CD4-positive, alpha-beta T cell (primary cell): ENCODE results near the gene HRC. TPM values are rescaled to one million over a fixed set of nuclear protein-coding genes. Genes with fewer than 3 reads are reported as not detected.

Experiments used
- ATAC-seq: fragments of 200-7000 bp; cut with Tn5 transposase; one replicate; pipeline ENCODE4 v1.10.0; 2022; ENCODE audit warnings: mild to moderate bottlenecking; ENCODE audit not compliant: poor library complexity
- CTCF ChIA-PET: fragments of 350-600 bp; sonication (Branson Sonifier 250); formaldehyde crosslinking; loops from one replicate; lab custom pipeline; 2021; ENCODE audit warnings: antibody characterized with exemption, inconsistent platforms; lab: Charles Lee
- POLR2A ChIA-PET: fragments of 350-600 bp; sonication (Branson Sonifier 250); formaldehyde crosslinking; loops from one replicate; lab custom pipeline; 2021; ENCODE audit warnings: antibody characterized with exemption, inconsistent platforms; lab: Charles Lee
- DNase-seq, 14 experiments: peaks; one replicate each; pipeline ENCODE4 v3.0.0-alpha.2; 2013 to 2020; ENCODE audit warnings: mixed read lengths in 2 of 14
- H3K27ac ChIP-seq, 2 donors: one replicate each; pipeline versions ENCODE4 v1.5.1 to v1.7.0; 2013; ENCODE audit warnings: low read length in 2 of 2, low read depth in 1 of 2, mild to moderate bottlenecking in 1 of 2
- H3K27me3 ChIP-seq, 2 experiments: 1 replicate in 1 of 2; 2 replicates in 1 of 2; pipeline versions ENCODE4 v1.6.1 to v1.7.0; 2013; ENCODE audit warnings: low read length in 2 of 2, control low read depth in 1 of 2, mild to moderate bottlenecking in 1 of 2, moderate library complexity in 1 of 2; ENCODE audit not compliant: insufficient read depth in 2 of 2, control insufficient read depth in 1 of 2
- H3K36me3 ChIP-seq: one replicate; pipeline ENCODE4 v1.6.1; 2013; ENCODE audit warnings: low read length, control low read depth; ENCODE audit not compliant: insufficient read depth
- H3K4me1 ChIP-seq: one replicate; pipeline ENCODE4 v1.6.1; 2013; ENCODE audit warnings: low read length, control low read depth; ENCODE audit not compliant: insufficient read depth
- H3K4me3 ChIP-seq: one replicate; pipeline ENCODE4 v1.5.1; 2013; ENCODE audit warnings: mild to moderate bottlenecking, low read length, moderate library complexity
- H3K9me3 ChIP-seq, 2 experiments: 1 replicate in 1 of 2; 2 replicates in 1 of 2; pipeline versions ENCODE4 v1.6.1 to v1.7.0; 2013; ENCODE audit warnings: low read length in 2 of 2, mild to moderate bottlenecking in 2 of 2, control low read depth in 1 of 2, moderate library complexity in 1 of 2; ENCODE audit not compliant: control insufficient read depth in 1 of 2, insufficient read depth in 1 of 2
- H3K27ac Mint-ChIP-seq: one replicate; pipeline ENCODE4 v1.8.0; 2020; ENCODE audit warnings: mixed read lengths
- H3K27me3 Mint-ChIP-seq: one replicate; pipeline ENCODE4 v1.8.0; 2021; ENCODE audit warnings: mixed read lengths
- H3K36me3 Mint-ChIP-seq: one replicate; pipeline ENCODE4 v1.8.0; 2021; ENCODE audit warnings: low read depth, mixed read lengths
- H3K4me1 Mint-ChIP-seq: one replicate; pipeline ENCODE4 v1.8.0; 2021; ENCODE audit warnings: low read depth, mixed read lengths
- H3K4me3 Mint-ChIP-seq: one replicate; pipeline ENCODE4 v1.8.0; 2020; ENCODE audit warnings: mild to moderate bottlenecking, mixed read lengths
- H3K9me3 Mint-ChIP-seq: one replicate; pipeline ENCODE4 v1.8.0; 2020; ENCODE audit warnings: mixed read lengths
- CTCF ChIP-seq: fragments of 200-600 bp; IDR thresholded peaks from one replicate; pipeline ENCODE4 v1.8.0; 2022; ENCODE audit warnings: antibody characterized with exemption, mild to moderate bottlenecking
- intact Hi-C, 2 experiments: fragments of 100-400 bp; cut with DNase I in 1 of 2; cut with micrococcal nuclease in 1 of 2; formaldehyde crosslinking; loops; one replicate each; pipeline versions ENCODE4 v1.15.1 to v1.9.0; 2023 to 2025; cut with DNase I, micrococcal nuclease
- total RNA-seq, 174 experiments: library from RNA in 2 of 174; stranded (reverse) in 2 of 174; gene quantifications; one replicate each; pipeline ENCODE4 v1.2.3 and lab custom pipeline; 2021 to 2026

Gene HRC
- total RNA-seq, 2 experiments from 2014 or later: not detected

GRCh38 chr19:49111218-49111998 is 43.8 kb downstream of the HRC start:
- Mint-ChIP-seq H3K4me1 (peaks cover 20% of the 10 kb centered on the region), H3K27ac (no peak overlapping the region), H3K4me3 (peak overlapping the region; percentile 68), H3K36me3 (peaks cover 30% of the 10 kb centered on the region), H3K27me3 (no peaks in the 10 kb centered on the region), H3K9me3 (no peaks in the 10 kb centered on the region)
- ChIA-PET CTCF (interaction anchor here (1.0 kb wide), 1 partner anchor 14 kb away, joined by 3 read pairs; no protein-coding TSS in a partner anchor), POLR2A (no interaction called here)
- Histone ChIP-seq H3K36me3 (peaks cover 28% of the 10 kb centered on the region), H3K27me3 (no peaks in the 10 kb centered on the region), H3K27ac (no peak overlapping the region), H3K4me1 (peaks cover 21% of the 10 kb centered on the region), H3K4me3 (no peak overlapping the region), H3K9me3 (no peaks in the 10 kb centered on the region)
- intact Hi-C loops: loop anchor here in 1 of 2 experiments (5.0 to 10.0 kb wide), 2 partner anchors 36 to 637 kb away; no protein-coding TSS in a partner anchor
- no peak for TF ChIP-seq CTCF
- ATAC-seq: no peak
- no peak for DNase-seq

- H3K27me3 ChIP-seq: no peaks in the 10 kb centered on the region
- H3K4me1 Mint-ChIP-seq: peaks cover 16% of the 10 kb centered on the region
- intact Hi-C loops: loop anchor here in 1 of 2 experiments (5.0 to 10.0 kb wide), 2 partner anchors 37 to 636 kb away; no protein-coding TSS in a partner anchor
- H3K9me3 ChIP-seq: no peaks in the 10 kb centered on the region
- TF ChIP-seq CTCF: no peak
- peak overlapping the region; percentile 65 for H3K4me3 Mint-ChIP-seq
- POLR2A ChIA-PET: no interaction called here
- H3K27ac ChIP-seq: no peak overlapping the region
- CTCF ChIA-PET: interaction anchor here (0.9 kb wide), 1 partner anchor 13 kb away, joined by 3 read pairs; no protein-coding TSS in a partner anchor
- DNase-seq (no peak), ATAC-seq (no peak)
- peaks cover 39% of the 10 kb centered on the region for H3K36me3 Mint-ChIP-seq
- no peaks in the 10 kb centered on the region for H3K27me3 Mint-ChIP-seq
- H3K36me3 ChIP-seq: peaks cover 34% of the 10 kb centered on the region
- no peak overlapping the region for H3K4me3 ChIP-seq
- no peak overlapping the region for H3K27ac Mint-ChIP-seq
- H3K9me3 Mint-ChIP-seq: no peaks in the 10 kb centered on the region
- H3K4me1 ChIP-seq: peaks cover 21% of the 10 kb centered on the region
Measured at GRCh38 chr19:49110567-49110966, 44.6 kb downstream of the HRC start.

- Histone ChIP-seq H3K27me3 (no peaks in the 10 kb centered on the region), H3K4me3 (no peak overlapping the region), H3K4me1 (peaks cover 15% of the 10 kb centered on the region), H3K27ac (no peak overlapping the region), H3K9me3 (no peaks in the 10 kb centered on the region), H3K36me3 (peaks cover 41% of the 10 kb centered on the region)
- no peak for TF ChIP-seq CTCF
- ChIA-PET CTCF (interaction anchor here (0.9 to 1.3 kb wide), 2 partner anchors 12 kb away, joined by 3 to 7 read pairs; no protein-coding TSS in a partner anchor), POLR2A (no interaction called here)
- no peak for ATAC-seq
- DNase-seq: no peak
- H3K4me1 Mint-ChIP-seq: peaks cover 11% of the 10 kb centered on the region
- H3K4me3 Mint-ChIP-seq: no peak overlapping the region
- no peak overlapping the region for H3K27ac Mint-ChIP-seq
- intact Hi-C loops: loop anchor here in 1 of 2 experiments (5.0 to 10.0 kb wide), 2 partner anchors 38 to 635 kb away; no protein-coding TSS in a partner anchor
- no peaks in the 10 kb centered on the region for H3K9me3 Mint-ChIP-seq
- no peaks in the 10 kb centered on the region for H3K27me3 Mint-ChIP-seq
- H3K36me3 Mint-ChIP-seq: peaks cover 47% of the 10 kb centered on the region
Measured at GRCh38 chr19:49109569-49110233, 45.5 kb downstream of the HRC start.
